OCI-LY1 (cell line): ENCODE data around the gene ADORA3.

ENCODE experiments used
- H2AFZ ChIP-seq: fragments of 200-600 bp; sonication (generic), shearing (Covaris generic); 2 replicates; pipeline ENCODE4 v1.6.0; 2014; ENCODE audit warnings: antibody characterized with exemption, mild to moderate bottlenecking, low read length
- H3F3A ChIP-seq: fragments of 200-600 bp; sonication (generic), shearing (Covaris generic); 2 replicates; pipeline ENCODE4 v1.6.0; 2014; ENCODE audit warnings: mild to moderate bottlenecking, antibody characterized with exemption, low read length, moderate library complexity; ENCODE audit not compliant: insufficient read depth
- H3K27ac ChIP-seq: fragments of 200-600 bp; sonication (generic); 2 replicates; pipeline ENCODE4 v1.5.1; 2014; ENCODE audit warnings: low read length, mixed run types, mild to moderate bottlenecking, low read depth; ENCODE audit not compliant: poor library complexity, severe bottlenecking
- H3K27me3 ChIP-seq: fragments of 200-600 bp; sonication (generic); 2 replicates; pipeline ENCODE4 v1.6.0; 2014; ENCODE audit warnings: antibody characterized with exemption, mild to moderate bottlenecking, low read length, moderate library complexity; ENCODE audit not compliant: insufficient read depth
- H3K36me3 ChIP-seq: fragments of 200-600 bp; sonication (generic); 2 replicates; pipeline ENCODE4 v1.6.1; 2014; ENCODE audit warnings: mild to moderate bottlenecking, antibody characterized with exemption, low read length, moderate library complexity, mixed read lengths; ENCODE audit not compliant: insufficient read depth
- H3K4me1 ChIP-seq: fragments of 200-600 bp; sonication (generic); 2 replicates; pipeline ENCODE4 v1.5.1; 2014; ENCODE audit warnings: mild to moderate bottlenecking, low read length, moderate library complexity; ENCODE audit not compliant: insufficient read depth, severe bottlenecking
- H3K4me2 ChIP-seq: fragments of 200-600 bp; sonication (generic), shearing (Covaris generic); 2 replicates; pipeline ENCODE4 v1.6.1; 2014; ENCODE audit warnings: low read length
- H3K4me3 ChIP-seq: fragments of 200-600 bp; sonication (generic); 2 replicates; pipeline ENCODE4 v1.5.1; 2014; ENCODE audit warnings: low read length, low read depth, mild to moderate bottlenecking, mixed read lengths; ENCODE audit not compliant: poor library complexity, severe bottlenecking
- H3K79me2 ChIP-seq: fragments of 200-600 bp; shearing (Covaris generic); 2 replicates; pipeline ENCODE4 v1.6.1; 2016; ENCODE audit warnings: mixed run types, low read length, mixed read lengths; ENCODE audit not compliant: insufficient read depth
- H3K9ac ChIP-seq: fragments of 200-600 bp; sonication (generic), shearing (Covaris generic); 2 replicates; pipeline ENCODE4 v1.6.1; 2014; ENCODE audit warnings: mild to moderate bottlenecking, low read length, mixed read lengths
- H3K9me2 ChIP-seq: fragments of 200-600 bp; sonication (generic), shearing (Covaris generic); 2 replicates; pipeline ENCODE4 v1.6.1; 2014; ENCODE audit warnings: low read depth, mild to moderate bottlenecking, low read length, mixed read lengths
- H3K9me3 ChIP-seq: fragments of 200-600 bp; shearing (Covaris generic); 2 replicates; pipeline ENCODE4 v1.6.1; 2014; ENCODE audit warnings: low read length, mixed read lengths
- H4K20me1 ChIP-seq: fragments of 200-600 bp; sonication (generic), shearing (Covaris generic); 2 replicates; pipeline ENCODE4 v1.6.0; 2016; ENCODE audit warnings: mild to moderate bottlenecking, low read length; ENCODE audit not compliant: insufficient read depth
- EZH2 ChIP-seq: fragments of 200-600 bp; sonication (generic), shearing (Covaris generic); IDR thresholded peaks from 2 replicates; pipeline ENCODE4 v1.8.0; 2017; ENCODE audit warnings: borderline replicate concordance, mixed run types, mild to moderate bottlenecking, antibody characterized with exemption, low read length, moderate library complexity, mixed read lengths
- TF ChIP-seq, protein P1 (sequence below): fragments of 200-600 bp; sonication (generic), shearing (Covaris generic); IDR thresholded peaks from 2 replicates; pipeline ENCODE4 v1.5.1; 2017; ENCODE audit warnings: mild to moderate bottlenecking, antibody characterized with exemption, low read length, moderate library complexity, mixed read lengths

Gene ADORA3

DNA sequence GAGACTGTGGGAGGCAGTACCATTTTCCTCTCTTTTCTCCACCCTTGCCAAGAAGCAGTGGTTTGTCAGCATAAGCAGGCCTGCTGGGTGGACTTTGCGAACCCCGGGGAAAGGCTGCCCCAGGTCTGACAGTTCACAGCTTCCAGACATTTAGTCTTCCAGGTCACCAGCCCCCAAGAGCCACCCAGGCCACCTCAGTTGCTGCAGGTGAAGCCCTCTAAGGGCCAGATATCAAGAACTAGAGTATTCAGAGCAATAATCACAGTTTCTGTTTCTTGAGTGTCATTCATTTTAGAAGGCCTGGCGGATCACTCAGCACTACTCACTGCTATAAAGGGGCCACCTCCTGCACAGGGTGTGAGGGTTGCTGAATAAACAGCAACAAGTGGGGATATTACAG, 9.5 kb upstream of the ADORA3 start:
- Histone ChIP-seq H3K4me3 (no peak overlapping the region), H3K27ac (no peak overlapping the region), H3K36me3 (no peaks in the 10 kb centered on the region), H3K9me2 (no peaks in the 10 kb centered on the region), H2AFZ (no peak overlapping the region), H4K20me1 (no peaks in the 10 kb centered on the region), H3K9me3 (no peaks in the 10 kb centered on the region), H3K9ac (no peak overlapping the region), H3K27me3 (no peaks in the 10 kb centered on the region), H3K4me2 (no peak overlapping the region), H3K79me2 (no peaks in the 10 kb centered on the region), H3F3A (no peaks in the 10 kb centered on the region), H3K4me1 (peaks cover 68% of the 10 kb centered on the region)
- TF ChIP-seq, protein P1, sequence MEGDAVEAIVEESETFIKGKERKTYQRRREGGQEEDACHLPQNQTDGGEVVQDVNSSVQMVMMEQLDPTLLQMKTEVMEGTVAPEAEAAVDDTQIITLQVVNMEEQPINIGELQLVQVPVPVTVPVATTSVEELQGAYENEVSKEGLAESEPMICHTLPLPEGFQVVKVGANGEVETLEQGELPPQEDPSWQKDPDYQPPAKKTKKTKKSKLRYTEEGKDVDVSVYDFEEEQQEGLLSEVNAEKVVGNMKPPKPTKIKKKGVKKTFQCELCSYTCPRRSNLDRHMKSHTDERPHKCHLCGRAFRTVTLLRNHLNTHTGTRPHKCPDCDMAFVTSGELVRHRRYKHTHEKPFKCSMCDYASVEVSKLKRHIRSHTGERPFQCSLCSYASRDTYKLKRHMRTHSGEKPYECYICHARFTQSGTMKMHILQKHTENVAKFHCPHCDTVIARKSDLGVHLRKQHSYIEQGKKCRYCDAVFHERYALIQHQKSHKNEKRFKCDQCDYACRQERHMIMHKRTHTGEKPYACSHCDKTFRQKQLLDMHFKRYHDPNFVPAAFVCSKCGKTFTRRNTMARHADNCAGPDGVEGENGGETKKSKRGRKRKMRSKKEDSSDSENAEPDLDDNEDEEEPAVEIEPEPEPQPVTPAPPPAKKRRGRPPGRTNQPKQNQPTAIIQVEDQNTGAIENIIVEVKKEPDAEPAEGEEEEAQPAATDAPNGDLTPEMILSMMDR, result no peak
- no peak for TF ChIP-seq EZH2

DNA sequence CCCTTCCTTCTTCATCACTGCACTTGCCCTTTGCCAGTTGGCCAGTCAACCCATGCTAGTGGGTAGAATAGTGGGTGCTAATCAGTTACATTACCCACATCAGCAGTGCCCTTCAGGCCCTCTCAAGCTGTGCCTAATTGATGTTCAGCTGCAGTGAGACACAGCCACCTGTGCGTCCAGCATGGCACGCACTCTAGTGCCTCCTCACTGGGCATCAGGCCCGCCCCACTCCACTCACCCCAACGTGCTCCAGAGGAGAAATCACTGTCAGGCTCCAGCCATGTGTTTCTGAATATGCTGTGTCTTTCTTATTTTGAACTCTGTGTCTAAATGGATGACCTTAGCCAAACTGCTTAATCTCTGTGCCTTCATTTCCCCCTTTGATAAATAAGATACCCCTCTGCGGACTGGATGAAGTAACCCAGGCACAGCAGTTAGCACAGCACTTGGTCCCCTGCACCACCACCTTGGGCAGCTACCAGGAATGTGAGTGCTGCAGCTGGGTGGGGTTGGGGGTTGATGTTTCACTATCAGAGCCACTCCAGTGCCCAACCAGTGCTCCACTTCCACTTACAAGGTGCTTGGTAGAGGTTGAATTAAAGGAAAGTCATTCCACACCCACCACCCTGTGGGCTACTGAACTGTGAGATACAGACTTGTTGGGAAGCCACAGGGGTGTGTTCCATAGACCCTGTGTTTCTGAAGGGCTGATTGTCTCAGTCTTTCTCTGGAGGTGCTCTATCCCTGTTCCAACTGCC, 8.9 kb upstream of the ADORA3 start:
- no peak overlapping the region for H3K27ac ChIP-seq
- H3K9me3 ChIP-seq, result no peaks in the 10 kb centered on the region
- H3K4me2 ChIP-seq, result no peak overlapping the region
- H3K9ac ChIP-seq, result no peak overlapping the region
- no peaks in the 10 kb centered on the region for H3K9me2 ChIP-seq
- H3K79me2 ChIP-seq, result no peaks in the 10 kb centered on the region
- no peaks in the 10 kb centered on the region for H3K36me3 ChIP-seq
- H3K4me3 ChIP-seq, result no peak overlapping the region
- no peak overlapping the region for H2AFZ ChIP-seq
- no peaks in the 10 kb centered on the region for H4K20me1 ChIP-seq
- no peak for TF ChIP-seq EZH2
- TF ChIP-seq, protein P1, result no peak
- no peaks in the 10 kb centered on the region for H3F3A ChIP-seq
- H3K27me3 ChIP-seq, result no peaks in the 10 kb centered on the region
- peaks cover 68% of the 10 kb centered on the region for H3K4me1 ChIP-seq

DNA sequence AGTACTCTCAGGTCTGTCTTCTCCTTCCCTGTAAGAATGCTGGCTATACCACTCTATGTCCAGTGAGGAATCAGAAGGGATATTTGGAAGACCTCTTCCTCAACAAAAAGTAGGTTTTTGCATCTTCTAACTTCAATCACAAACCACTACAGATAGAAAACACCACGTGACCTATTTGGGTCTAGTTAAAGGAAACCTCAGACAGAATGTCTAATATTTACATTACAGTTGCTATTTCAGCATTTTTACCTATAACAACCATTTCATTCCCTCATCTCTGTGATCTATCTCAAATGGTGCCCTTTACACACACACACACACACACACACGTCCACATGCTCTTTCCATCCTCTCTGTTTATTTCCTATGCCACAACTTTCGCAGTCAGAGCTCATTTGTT, 7.9 kb upstream of the ADORA3 start:
- H3K4me2 ChIP-seq, result no peak overlapping the region
- H4K20me1 ChIP-seq, result no peaks in the 10 kb centered on the region
- no peak overlapping the region for H3K9ac ChIP-seq
- H3K9me3 ChIP-seq, result no peaks in the 10 kb centered on the region
- H2AFZ ChIP-seq, result no peak overlapping the region
- H3K4me3 ChIP-seq, result no peak overlapping the region
- no peak overlapping the region for H3K27ac ChIP-seq
- H3K36me3 ChIP-seq, result no peaks in the 10 kb centered on the region
- H3K9me2 ChIP-seq, result no peaks in the 10 kb centered on the region
- peaks cover 68% of the 10 kb centered on the region for H3K4me1 ChIP-seq
- H3F3A ChIP-seq, result 0 out of 2 replicates have a peak, but pooled peaks cover 2% of the 10 kb centered on the region
- no peaks in the 10 kb centered on the region for H3K27me3 ChIP-seq
- H3K79me2 ChIP-seq, result no peaks in the 10 kb centered on the region
- TF ChIP-seq EZH2, result no peak
- TF ChIP-seq, protein P1, result no peak
